Measurements from ENCODE around the gene CRABP1.

DNA sequence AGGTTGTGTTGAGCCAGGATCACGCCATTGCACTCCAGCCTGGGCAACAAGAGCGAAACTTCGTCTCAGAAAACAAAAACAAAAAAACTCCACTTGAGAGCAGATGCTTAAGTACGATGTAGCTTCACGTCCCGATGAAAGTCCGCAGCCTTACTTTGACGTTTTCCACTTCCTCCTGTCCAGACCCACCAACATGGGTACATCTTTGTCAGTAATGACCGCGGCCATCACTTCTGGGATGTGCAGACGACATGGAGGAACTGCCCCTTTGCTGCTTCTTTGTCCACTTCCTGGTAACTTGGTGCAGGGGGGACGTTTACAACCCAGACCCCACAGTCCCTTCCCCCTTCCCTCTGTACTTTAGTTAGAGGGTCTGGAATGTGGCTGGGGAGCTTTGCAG lies 48.7 kb downstream of the CRABP1 start:
- TF ChIP-seq EGR1 (IDR thresholded peaks at IDR 0.05; ENCODE audit: low read depth in 2 of 2) (no peak), YY1 (IDR thresholded peaks at IDR 0.05) (no peak), TAF1 (conservative IDR thresholded peaks at IDR 0.05) (no peak), JUND (IDR thresholded peaks at IDR 0.05) (no peak), GABPA (IDR thresholded peaks at IDR 0.05 in 1 of 2, conservative IDR thresholded peaks at IDR 0.05 in 1 of 2) (no peak)
- TF ChIP-seq, protein P1, sequence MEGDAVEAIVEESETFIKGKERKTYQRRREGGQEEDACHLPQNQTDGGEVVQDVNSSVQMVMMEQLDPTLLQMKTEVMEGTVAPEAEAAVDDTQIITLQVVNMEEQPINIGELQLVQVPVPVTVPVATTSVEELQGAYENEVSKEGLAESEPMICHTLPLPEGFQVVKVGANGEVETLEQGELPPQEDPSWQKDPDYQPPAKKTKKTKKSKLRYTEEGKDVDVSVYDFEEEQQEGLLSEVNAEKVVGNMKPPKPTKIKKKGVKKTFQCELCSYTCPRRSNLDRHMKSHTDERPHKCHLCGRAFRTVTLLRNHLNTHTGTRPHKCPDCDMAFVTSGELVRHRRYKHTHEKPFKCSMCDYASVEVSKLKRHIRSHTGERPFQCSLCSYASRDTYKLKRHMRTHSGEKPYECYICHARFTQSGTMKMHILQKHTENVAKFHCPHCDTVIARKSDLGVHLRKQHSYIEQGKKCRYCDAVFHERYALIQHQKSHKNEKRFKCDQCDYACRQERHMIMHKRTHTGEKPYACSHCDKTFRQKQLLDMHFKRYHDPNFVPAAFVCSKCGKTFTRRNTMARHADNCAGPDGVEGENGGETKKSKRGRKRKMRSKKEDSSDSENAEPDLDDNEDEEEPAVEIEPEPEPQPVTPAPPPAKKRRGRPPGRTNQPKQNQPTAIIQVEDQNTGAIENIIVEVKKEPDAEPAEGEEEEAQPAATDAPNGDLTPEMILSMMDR (IDR thresholded peaks at IDR 0.05; ENCODE audit: low read depth, low read length, missing input control), result no peak
- TF ChIP-seq, protein P2, sequence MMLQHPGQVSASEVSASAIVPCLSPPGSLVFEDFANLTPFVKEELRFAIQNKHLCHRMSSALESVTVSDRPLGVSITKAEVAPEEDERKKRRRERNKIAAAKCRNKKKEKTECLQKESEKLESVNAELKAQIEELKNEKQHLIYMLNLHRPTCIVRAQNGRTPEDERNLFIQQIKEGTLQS (IDR thresholded peaks at IDR 0.05), result no peak
- TF ChIP-seq, protein P3, sequence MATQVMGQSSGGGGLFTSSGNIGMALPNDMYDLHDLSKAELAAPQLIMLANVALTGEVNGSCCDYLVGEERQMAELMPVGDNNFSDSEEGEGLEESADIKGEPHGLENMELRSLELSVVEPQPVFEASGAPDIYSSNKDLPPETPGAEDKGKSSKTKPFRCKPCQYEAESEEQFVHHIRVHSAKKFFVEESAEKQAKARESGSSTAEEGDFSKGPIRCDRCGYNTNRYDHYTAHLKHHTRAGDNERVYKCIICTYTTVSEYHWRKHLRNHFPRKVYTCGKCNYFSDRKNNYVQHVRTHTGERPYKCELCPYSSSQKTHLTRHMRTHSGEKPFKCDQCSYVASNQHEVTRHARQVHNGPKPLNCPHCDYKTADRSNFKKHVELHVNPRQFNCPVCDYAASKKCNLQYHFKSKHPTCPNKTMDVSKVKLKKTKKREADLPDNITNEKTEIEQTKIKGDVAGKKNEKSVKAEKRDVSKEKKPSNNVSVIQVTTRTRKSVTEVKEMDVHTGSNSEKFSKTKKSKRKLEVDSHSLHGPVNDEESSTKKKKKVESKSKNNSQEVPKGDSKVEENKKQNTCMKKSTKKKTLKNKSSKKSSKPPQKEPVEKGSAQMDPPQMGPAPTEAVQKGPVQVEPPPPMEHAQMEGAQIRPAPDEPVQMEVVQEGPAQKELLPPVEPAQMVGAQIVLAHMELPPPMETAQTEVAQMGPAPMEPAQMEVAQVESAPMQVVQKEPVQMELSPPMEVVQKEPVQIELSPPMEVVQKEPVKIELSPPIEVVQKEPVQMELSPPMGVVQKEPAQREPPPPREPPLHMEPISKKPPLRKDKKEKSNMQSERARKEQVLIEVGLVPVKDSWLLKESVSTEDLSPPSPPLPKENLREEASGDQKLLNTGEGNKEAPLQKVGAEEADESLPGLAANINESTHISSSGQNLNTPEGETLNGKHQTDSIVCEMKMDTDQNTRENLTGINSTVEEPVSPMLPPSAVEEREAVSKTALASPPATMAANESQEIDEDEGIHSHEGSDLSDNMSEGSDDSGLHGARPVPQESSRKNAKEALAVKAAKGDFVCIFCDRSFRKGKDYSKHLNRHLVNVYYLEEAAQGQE (IDR thresholded peaks at IDR 0.05), result no peak
- TF ChIP-seq, protein P4, sequence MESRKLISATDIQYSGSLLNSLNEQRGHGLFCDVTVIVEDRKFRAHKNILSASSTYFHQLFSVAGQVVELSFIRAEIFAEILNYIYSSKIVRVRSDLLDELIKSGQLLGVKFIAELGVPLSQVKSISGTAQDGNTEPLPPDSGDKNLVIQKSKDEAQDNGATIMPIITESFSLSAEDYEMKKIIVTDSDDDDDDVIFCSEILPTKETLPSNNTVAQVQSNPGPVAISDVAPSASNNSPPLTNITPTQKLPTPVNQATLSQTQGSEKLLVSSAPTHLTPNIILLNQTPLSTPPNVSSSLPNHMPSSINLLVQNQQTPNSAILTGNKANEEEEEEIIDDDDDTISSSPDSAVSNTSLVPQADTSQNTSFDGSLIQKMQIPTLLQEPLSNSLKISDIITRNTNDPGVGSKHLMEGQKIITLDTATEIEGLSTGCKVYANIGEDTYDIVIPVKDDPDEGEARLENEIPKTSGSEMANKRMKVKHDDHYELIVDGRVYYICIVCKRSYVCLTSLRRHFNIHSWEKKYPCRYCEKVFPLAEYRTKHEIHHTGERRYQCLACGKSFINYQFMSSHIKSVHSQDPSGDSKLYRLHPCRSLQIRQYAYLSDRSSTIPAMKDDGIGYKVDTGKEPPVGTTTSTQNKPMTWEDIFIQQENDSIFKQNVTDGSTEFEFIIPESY (IDR thresholded peaks at IDR 0.05), result no peak
- TF ChIP-seq, protein P5, sequence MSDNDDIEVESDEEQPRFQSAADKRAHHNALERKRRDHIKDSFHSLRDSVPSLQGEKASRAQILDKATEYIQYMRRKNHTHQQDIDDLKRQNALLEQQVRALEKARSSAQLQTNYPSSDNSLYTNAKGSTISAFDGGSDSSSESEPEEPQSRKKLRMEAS (IDR thresholded peaks at IDR 0.05), result no peak
